Measurements from ENCODE around the gene TOLLIP. TPM values are rescaled to one million over a fixed set of nuclear protein-coding genes. Genes with fewer than 3 reads are reported as not detected.

Gene TOLLIP
- total RNA-seq, 6 donors from 2014 or later = 39.5 to 97.4 (median 53.4) TPM

GRCh38 chr11:1239596-1240205, 69.7 kb downstream of the TOLLIP start:
- ATAC-seq (ENCODE audit: low FRiP score in 2 of 2) (no peak), DNase-seq (peak in 1 of 2 donors; percentile 63)
- no peak overlapping the region for H3K4me3 ChIP-seq
- H3K4me1 ChIP-seq = no peaks in the 10 kb centered on the region
- no peak overlapping the region for H3K27ac ChIP-seq
- no peaks in the 10 kb centered on the region for H3K27me3 ChIP-seq
- TF ChIP-seq POLR2A (IDR thresholded peaks at IDR 0.05) = no peak
- TF ChIP-seq CTCF (IDR thresholded peaks at IDR 0.05) = no peak
- TF ChIP-seq POLR2AphosphoS5 (IDR thresholded peaks at IDR 0.05) = no peak
- no peak for TF ChIP-seq EP300 (IDR thresholded peaks at IDR 0.05)
- H3K9me3 ChIP-seq = no peaks in the 10 kb centered on the region
- 84 to 90% methylated on average over 4 to 23 of the region's 23 CpGs for WGBS, 2 donors
- no peaks in the 10 kb centered on the region for H3K36me3 ChIP-seq

- TF ChIP-seq POLR2AphosphoS5 (IDR thresholded peaks at IDR 0.05) (no peak), CTCF (IDR thresholded peaks at IDR 0.05) (no peak), EP300 (IDR thresholded peaks at IDR 0.05) (no peak), POLR2A (IDR thresholded peaks at IDR 0.05) (no peak)
- WGBS, 2 donors = 71 to 79% methylated on average over 13 to 22 of the region's 34 CpGs
- H3K4me3 ChIP-seq = no peak overlapping the region
- ATAC-seq (ENCODE audit: low FRiP score in 2 of 2) (no peak), DNase-seq (peak in 1 of 2 donors; percentile 79)
- no peak overlapping the region for H3K27ac ChIP-seq
- H3K36me3 ChIP-seq = no peaks in the 10 kb centered on the region
- H3K4me1 ChIP-seq = no peaks in the 10 kb centered on the region
- H3K27me3 ChIP-seq = no peaks in the 10 kb centered on the region
- no peaks in the 10 kb centered on the region for H3K9me3 ChIP-seq
Observed at GRCh38 chr11:1238767-1239595, 70.5 kb downstream of the TOLLIP start.

GRCh38 chr11:1237851-1238250, 71.6 kb downstream of the TOLLIP start:
- ATAC-seq (ENCODE audit: low FRiP score in 2 of 2) (no peak), DNase-seq (peak in 1 of 2 donors; percentile 54)
- H3K36me3 ChIP-seq = no peaks in the 10 kb centered on the region
- no peaks in the 10 kb centered on the region for H3K9me3 ChIP-seq
- H3K27me3 ChIP-seq = no peaks in the 10 kb centered on the region
- no peak overlapping the region for H3K4me3 ChIP-seq
- 73 to 85% methylated on average over 10 of the region's 10 CpGs for WGBS, 2 donors
- TF ChIP-seq EP300 (IDR thresholded peaks at IDR 0.05) (no peak), POLR2AphosphoS5 (IDR thresholded peaks at IDR 0.05) (no peak), POLR2A (IDR thresholded peaks at IDR 0.05) (no peak), CTCF (IDR thresholded peaks at IDR 0.05) (no peak)
- H3K4me1 ChIP-seq = no peaks in the 10 kb centered on the region
- H3K27ac ChIP-seq = no peak overlapping the region

- no peak for TF ChIP-seq CTCF (IDR thresholded peaks at IDR 0.05)
- TF ChIP-seq POLR2AphosphoS5 (IDR thresholded peaks at IDR 0.05) = no peak
- TF ChIP-seq POLR2A (IDR thresholded peaks at IDR 0.05) = no peak
- no peak for TF ChIP-seq EP300 (IDR thresholded peaks at IDR 0.05)
- DNase-seq = no peak
- WGBS, 2 donors = 87 to 96% methylated on average over 11 to 13 of the region's 13 CpGs
Observed at GRCh38 chr11:1237128-1237580, 72.3 kb downstream of the TOLLIP start.

More at GRCh38 chr11:1237128-1237580, 72.3 kb downstream of the TOLLIP start:
- ATAC-seq (ENCODE audit: low FRiP score in 2 of 2) = no peak
- H3K9me3 ChIP-seq = no peaks in the 10 kb centered on the region
- H3K4me1 ChIP-seq = no peaks in the 10 kb centered on the region
- no peaks in the 10 kb centered on the region for H3K36me3 ChIP-seq
- H3K27ac ChIP-seq = no peak overlapping the region
- no peaks in the 10 kb centered on the region for H3K27me3 ChIP-seq
- H3K4me3 ChIP-seq = no peak overlapping the region
